G401 (cell line): ENCODE results near the gene TMEM255B. TPM values are rescaled to one million over a fixed set of nuclear protein-coding genes. Genes with fewer than 3 reads are reported as not detected.

Source experiments
- DNase-seq: peaks from one replicate; pipeline ENCODE4 v3.0.0-alpha.2; 2015; ENCODE audit warnings: low spot score
- in situ Hi-C: cut with HindIII; loops from 2 replicates; pipeline ENCODE4 v1.10.0; 2016; ENCODE audit warnings: low sequenced_read_pairs, mixed read lengths
- total RNA-seq: library from RNA; depleted of rRNA; stranded (reverse); fragments of >200 nt; shearing (Covaris generic); gene quantifications from 2 replicates; pipeline ENCODE4 v1.2.3, GENCODE V29; 2014; rRNA removed

Gene TMEM255B
- total RNA-seq, 1 experiment from 2014 or later = not detected

- in situ Hi-C loops = no loop called here
- no peak for DNase-seq
These were observed 102.5 kb downstream of the TMEM255B start for GRCh38 chr13:113861433-113862030.

DNA sequence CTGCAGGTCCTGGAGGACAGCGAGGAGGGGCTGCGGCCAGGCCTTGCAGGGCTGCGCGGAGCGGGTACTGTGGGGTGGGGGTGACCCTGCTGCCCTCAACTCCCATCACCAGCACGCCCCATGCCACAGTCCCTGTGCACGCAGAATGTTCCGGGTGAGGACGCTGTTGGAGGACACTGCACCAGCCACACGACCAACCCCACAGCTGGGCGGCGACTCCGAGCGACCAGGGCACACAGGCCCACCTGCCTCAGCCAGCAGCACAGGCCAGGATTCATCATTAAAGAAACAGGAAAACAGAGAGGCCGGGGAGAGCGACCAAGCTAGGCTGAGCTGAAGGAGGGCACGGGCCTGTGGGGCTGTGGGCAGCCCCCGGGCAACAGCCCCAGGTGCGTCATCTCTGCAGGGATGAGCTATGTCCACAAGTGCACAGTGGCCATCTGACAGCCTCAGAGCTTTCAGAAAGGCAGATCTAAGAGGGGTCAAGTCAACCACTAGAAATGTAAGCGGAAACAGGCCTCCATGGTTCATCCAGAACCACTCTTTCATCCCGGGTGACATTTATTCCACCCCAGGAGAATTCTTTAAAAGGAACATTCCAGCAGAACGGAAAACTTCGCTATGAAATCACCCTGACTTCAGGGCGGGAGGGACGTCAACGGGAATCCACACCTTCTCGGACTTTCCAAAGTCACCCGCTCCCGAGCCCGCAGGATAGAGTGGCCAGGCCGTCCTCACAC is 103.3 kb downstream of the TMEM255B start:
- DNase-seq = no peak
- in situ Hi-C loops = no loop called here

DNA sequence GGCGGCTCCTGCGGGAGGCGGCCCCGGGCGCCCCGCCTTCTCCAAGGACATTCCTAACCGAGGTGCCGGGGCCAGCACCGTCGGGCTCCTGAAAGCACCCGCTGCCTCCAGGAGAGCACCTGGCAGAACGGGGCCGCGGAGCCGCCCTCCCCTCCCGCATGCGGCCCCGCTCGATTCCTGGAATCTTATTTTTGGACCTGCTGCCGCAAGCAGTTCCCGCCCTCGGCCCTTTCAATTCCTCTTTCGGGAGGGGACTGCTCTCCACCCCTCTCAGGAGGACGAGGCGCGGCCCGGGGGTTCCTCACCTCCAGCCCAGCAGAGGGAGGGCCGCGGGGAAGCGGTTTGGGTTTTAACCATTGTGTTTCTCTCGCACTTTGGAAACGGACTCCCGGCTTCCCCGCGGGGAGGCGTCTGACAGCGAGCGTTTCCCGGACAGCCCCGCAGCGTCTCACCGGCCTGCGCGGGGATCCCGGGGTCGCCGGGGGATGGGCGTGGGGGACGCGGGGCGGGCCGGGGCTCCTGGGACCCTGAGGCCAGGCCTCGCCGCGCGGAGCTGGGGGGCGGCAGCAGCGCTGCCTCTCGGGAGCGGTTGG is 104.0 kb downstream of the TMEM255B start:
- DNase-seq = peak; percentile 29

DNA sequence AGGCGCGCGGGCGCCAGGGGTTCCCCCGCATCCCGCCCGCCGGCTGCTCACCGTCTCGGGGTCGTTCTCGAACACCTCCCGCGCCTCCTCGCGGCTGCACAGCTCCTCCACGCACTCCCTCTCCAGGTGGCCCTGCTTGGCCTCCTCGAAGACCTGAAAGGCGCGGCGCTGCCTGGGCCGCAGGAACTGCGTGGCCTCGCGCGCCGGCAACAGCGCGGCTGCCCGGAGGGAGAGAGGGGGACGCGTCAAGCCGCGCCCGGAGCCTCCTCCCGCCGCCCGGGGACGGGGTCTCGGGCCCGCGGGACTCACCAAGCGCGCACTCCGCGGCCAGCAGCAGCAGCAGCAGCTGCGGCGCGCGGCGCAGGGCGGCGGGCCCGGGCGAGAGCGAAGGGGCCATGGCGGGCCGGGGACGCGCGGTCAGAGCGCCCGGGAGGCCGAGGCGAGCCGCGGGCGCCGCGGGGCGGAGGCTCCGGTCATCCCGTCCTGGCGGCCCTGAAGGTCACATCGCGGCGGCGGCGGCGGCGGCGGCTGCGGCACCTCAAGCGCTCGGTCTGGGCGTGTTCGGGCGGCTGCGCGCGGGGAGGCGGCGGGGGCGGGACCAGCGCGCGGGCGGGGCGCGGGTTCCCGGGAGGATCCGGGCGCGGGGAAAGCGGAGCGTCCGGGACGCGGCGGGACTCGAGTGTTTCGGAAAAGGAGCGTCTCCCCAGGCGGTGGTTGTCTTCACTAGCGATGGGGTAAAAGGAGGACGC is 104.7 kb downstream of the TMEM255B start, which contains the start of gene GAS6:
Gene GAS6, minus strand, starts transcription at position 553 of the 749 bp plus-strand sequence. Its CDS starts 156 bp downstream, at position 397.
- in situ Hi-C loops = no loop called here
- peak; percentile 57 for DNase-seq

More for the DNA sequence above, 104.0 kb downstream of the TMEM255B start:
- in situ Hi-C loops = no loop called here

GRCh38 chr13:113864273-113864890 is 105.4 kb downstream of the TMEM255B start:
- in situ Hi-C loops = no loop called here
- peak; percentile 8 for DNase-seq

DNA sequence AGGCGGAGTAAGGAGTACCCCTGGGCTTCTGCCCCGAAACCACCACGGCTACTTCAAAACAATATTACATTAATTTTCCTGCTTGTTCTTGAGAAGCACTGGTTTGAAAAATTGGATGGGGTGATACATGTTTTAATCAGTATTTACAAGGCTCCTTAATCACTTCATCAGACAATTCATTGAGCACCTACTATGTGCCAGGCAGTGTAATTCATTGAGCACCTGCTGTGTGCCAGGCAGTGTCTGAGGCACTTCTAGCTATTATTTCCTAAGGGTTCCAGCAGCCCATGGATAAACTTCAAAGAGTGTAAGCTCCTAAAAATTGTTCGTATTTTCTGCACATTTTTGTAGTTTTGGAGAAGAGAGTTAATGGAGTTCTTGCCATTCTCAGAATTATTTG is 106.4 kb downstream of the TMEM255B start:
- no peak for DNase-seq
- in situ Hi-C loops = no loop called here

Other genes starting within 250 kb of the TMEM255B start
- gene TFDP1, start 174.5 kb upstream of the TMEM255B start, total RNA-seq = 23.0 and 39.4 TPM in 2 replicates
- not detected in 2 replicates for gene ATP4B, start 101.0 kb upstream of the TMEM255B start, total RNA-seq
- 0.07 TPM in 1 of 2 replicates, not detected in the other for gene GRK1, start 92.0 kb upstream of the TMEM255B start, total RNA-seq
- gene GAS6, start 104.8 kb downstream of the TMEM255B start, total RNA-seq = 16.0 and 16.2 TPM in 2 replicates
- gene C13orf46, start 214.8 kb downstream of the TMEM255B start, total RNA-seq = not detected in 2 replicates